Measurements from ENCODE around the gene ALDH18A1.
"Not testable (repeated sequence)": the region's sequence is repeated elsewhere in the genome, so short reads cannot be mapped to it uniquely, and the experiment has no call there.

Gene ALDH18A1

DNA sequence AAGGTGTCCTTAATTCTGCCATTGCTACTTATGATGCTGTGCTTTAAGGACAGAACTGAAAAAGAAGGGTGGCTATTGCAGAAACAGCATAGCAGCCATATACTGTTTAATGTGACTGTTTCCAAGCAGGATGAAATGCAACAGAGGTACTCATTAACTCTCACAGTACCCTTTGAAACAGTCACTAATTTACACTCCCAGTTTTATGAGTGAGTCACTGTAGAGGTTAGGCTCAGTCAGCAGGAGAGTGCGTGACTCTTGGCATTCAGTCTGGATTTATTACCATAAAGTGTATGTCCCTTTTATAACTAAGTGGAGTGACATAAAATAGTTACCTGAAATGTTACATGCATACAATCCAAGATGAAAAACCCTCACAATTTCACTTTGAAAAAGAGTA is 27.7 kb downstream of the ALDH18A1 start:
- H3K4me1 ChIP-seq (ENCODE audit: insufficient read depth, low read length, severe bottlenecking): no peaks in the 10 kb centered on the region
- H3K9ac ChIP-seq (ENCODE audit: low read length): no peak overlapping the region
- no peaks in the 10 kb centered on the region for H3K27me3 ChIP-seq (ENCODE audit: insufficient read depth, low read length)
- no peak overlapping the region for H3K27ac ChIP-seq (ENCODE audit: low read depth, low read length, poor library complexity, severe bottlenecking)
- no peak overlapping the region for H3K4me2 ChIP-seq (ENCODE audit: low read length)
- H4K20me1 ChIP-seq (ENCODE audit: insufficient read depth, low read length): no peaks in the 10 kb centered on the region
- no peak overlapping the region for H3K4me3 ChIP-seq (ENCODE audit: low read depth, low read length, poor library complexity, severe bottlenecking)
- no peaks in the 10 kb centered on the region for H3K9me2 ChIP-seq (ENCODE audit: low read depth, low read length)
- H3K36me3 ChIP-seq (ENCODE audit: insufficient read depth, low read length): peaks cover 59% of the 10 kb centered on the region
- no peaks in the 10 kb centered on the region for H3K79me2 ChIP-seq (ENCODE audit: insufficient read depth, low read length)
- no peaks in the 10 kb centered on the region for H3K9me3 ChIP-seq (ENCODE audit: low read length)
- no peak overlapping the region for H2AFZ ChIP-seq (ENCODE audit: low read length)
- no peaks in the 10 kb centered on the region for H3F3A ChIP-seq (ENCODE audit: insufficient read depth, low read length)
- TF ChIP-seq EZH2 (IDR thresholded peaks at IDR 0.05; ENCODE audit: borderline replicate concordance, low read length): no peak
- TF ChIP-seq, protein P1, sequence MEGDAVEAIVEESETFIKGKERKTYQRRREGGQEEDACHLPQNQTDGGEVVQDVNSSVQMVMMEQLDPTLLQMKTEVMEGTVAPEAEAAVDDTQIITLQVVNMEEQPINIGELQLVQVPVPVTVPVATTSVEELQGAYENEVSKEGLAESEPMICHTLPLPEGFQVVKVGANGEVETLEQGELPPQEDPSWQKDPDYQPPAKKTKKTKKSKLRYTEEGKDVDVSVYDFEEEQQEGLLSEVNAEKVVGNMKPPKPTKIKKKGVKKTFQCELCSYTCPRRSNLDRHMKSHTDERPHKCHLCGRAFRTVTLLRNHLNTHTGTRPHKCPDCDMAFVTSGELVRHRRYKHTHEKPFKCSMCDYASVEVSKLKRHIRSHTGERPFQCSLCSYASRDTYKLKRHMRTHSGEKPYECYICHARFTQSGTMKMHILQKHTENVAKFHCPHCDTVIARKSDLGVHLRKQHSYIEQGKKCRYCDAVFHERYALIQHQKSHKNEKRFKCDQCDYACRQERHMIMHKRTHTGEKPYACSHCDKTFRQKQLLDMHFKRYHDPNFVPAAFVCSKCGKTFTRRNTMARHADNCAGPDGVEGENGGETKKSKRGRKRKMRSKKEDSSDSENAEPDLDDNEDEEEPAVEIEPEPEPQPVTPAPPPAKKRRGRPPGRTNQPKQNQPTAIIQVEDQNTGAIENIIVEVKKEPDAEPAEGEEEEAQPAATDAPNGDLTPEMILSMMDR (IDR thresholded peaks at IDR 0.05; ENCODE audit: low read length): no peak

DNA sequence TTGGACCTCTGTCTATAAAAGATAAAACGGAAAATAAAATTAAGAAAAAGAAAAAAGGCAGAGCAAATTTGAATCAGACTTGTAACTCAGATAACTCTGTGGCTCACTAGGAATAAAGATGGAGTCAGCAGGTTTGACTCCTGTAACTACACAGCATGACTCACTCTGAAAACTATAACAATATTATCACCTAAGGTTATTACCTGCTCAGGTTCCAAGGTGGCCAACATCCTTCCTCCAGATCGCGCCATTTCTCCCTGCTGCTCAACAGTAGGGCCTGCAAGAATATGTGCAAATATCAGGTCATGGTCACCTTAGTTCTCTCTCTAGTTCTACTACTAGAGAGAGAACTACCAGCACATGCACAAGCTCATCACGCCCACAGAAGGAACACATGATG is 30.0 kb downstream of the ALDH18A1 start:
- TF ChIP-seq EZH2 (IDR thresholded peaks at IDR 0.05; ENCODE audit: borderline replicate concordance, low read length): no peak
- TF ChIP-seq, protein P1 (IDR thresholded peaks at IDR 0.05; ENCODE audit: low read length): no peak
- H3K9me2 ChIP-seq (ENCODE audit: low read depth, low read length): no peaks in the 10 kb centered on the region
- H3K27me3 ChIP-seq (ENCODE audit: insufficient read depth, low read length): no peaks in the 10 kb centered on the region
- no peaks in the 10 kb centered on the region for H3K9me3 ChIP-seq (ENCODE audit: low read length)
- H3K4me3 ChIP-seq (ENCODE audit: low read depth, low read length, poor library complexity, severe bottlenecking): no peak overlapping the region
- peaks cover 39% of the 10 kb centered on the region for H3K36me3 ChIP-seq (ENCODE audit: insufficient read depth, low read length)
- H4K20me1 ChIP-seq (ENCODE audit: insufficient read depth, low read length): no peaks in the 10 kb centered on the region
- no peaks in the 10 kb centered on the region for H3K4me1 ChIP-seq (ENCODE audit: insufficient read depth, low read length, severe bottlenecking)
- no peak overlapping the region for H3K27ac ChIP-seq (ENCODE audit: low read depth, low read length, poor library complexity, severe bottlenecking)
- no peak overlapping the region for H2AFZ ChIP-seq (ENCODE audit: low read length)
- no peaks in the 10 kb centered on the region for H3F3A ChIP-seq (ENCODE audit: insufficient read depth, low read length)
- no peak overlapping the region for H3K4me2 ChIP-seq (ENCODE audit: low read length)
- no peaks in the 10 kb centered on the region for H3K79me2 ChIP-seq (ENCODE audit: insufficient read depth, low read length)
- no peak overlapping the region for H3K9ac ChIP-seq (ENCODE audit: low read length)

DNA sequence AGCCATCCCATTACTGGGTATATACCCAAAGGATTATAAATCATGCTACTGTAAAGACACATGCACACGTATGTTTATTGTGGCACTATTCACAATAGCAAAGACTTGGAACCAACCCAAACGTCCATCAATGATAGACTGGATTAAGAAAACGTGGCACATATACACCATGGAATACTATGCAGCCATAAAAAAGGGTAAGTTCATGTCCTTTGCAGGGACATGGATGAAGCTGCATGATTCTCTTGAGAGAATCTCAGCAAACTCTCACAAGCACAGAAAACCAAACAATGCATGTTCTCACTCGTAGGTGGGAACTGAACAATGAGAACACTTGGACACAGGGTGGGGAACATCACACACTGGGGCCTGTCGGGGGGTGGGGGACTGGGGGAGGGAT is 36.1 kb downstream of the ALDH18A1 start:
- H3K9me2 ChIP-seq (ENCODE audit: low read depth, low read length); H3K4me3 ChIP-seq (ENCODE audit: low read depth, low read length, poor library complexity, severe bottlenecking); H3K27ac ChIP-seq (ENCODE audit: low read depth, low read length, poor library complexity, severe bottlenecking); H3K4me2 ChIP-seq (ENCODE audit: low read length); H3K9me3 ChIP-seq (ENCODE audit: low read length); H4K20me1 ChIP-seq (ENCODE audit: insufficient read depth, low read length); H3F3A ChIP-seq (ENCODE audit: insufficient read depth, low read length); H3K9ac ChIP-seq (ENCODE audit: low read length); H2AFZ ChIP-seq (ENCODE audit: low read length); H3K27me3 ChIP-seq (ENCODE audit: insufficient read depth, low read length); H3K4me1 ChIP-seq (ENCODE audit: insufficient read depth, low read length, severe bottlenecking); H3K79me2 ChIP-seq (ENCODE audit: insufficient read depth, low read length): not testable (repeated sequence)
- H3K36me3 ChIP-seq (ENCODE audit: insufficient read depth, low read length): peaks cover 34% of the 10 kb centered on the region

DNA sequence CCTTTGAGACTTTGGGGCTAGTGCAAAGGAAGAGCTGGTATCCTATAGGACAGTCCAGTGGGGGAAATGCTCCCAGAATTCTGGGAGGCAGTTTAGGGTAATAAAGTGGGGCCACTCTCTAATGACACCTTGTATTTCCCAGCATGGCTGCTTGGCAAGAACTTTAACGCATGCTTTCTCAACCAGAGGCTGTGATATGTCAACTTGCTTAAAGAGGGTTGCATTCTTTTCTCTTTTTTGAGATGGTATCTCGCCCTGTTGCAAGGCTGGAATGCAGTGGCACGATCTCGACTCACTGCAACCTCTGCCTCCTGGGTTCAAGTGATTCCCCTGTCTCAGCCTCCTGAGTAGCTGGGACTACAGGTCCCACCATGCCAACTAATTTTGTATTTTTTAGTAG is 38.4 kb downstream of the ALDH18A1 start:
- Histone ChIP-seq H3F3A (ENCODE audit: insufficient read depth, low read length) (no peaks in the 10 kb centered on the region), H3K9ac (ENCODE audit: low read length) (no peak overlapping the region), H4K20me1 (ENCODE audit: insufficient read depth, low read length) (no peaks in the 10 kb centered on the region), H3K79me2 (ENCODE audit: insufficient read depth, low read length) (no peaks in the 10 kb centered on the region), H3K4me2 (ENCODE audit: low read length) (no peak overlapping the region), H3K9me2 (ENCODE audit: low read depth, low read length) (no peaks in the 10 kb centered on the region), H3K4me3 (ENCODE audit: low read depth, low read length, poor library complexity, severe bottlenecking) (no peak overlapping the region), H3K36me3 (ENCODE audit: insufficient read depth, low read length) (peaks cover 39% of the 10 kb centered on the region), H3K27me3 (ENCODE audit: insufficient read depth, low read length) (no peaks in the 10 kb centered on the region), H3K9me3 (ENCODE audit: low read length) (no peaks in the 10 kb centered on the region), H3K4me1 (ENCODE audit: insufficient read depth, low read length, severe bottlenecking) (no peaks in the 10 kb centered on the region), H3K27ac (ENCODE audit: low read depth, low read length, poor library complexity, severe bottlenecking) (no peak overlapping the region), H2AFZ (ENCODE audit: low read length) (no peak overlapping the region)
- TF ChIP-seq EZH2 (IDR thresholded peaks at IDR 0.05; ENCODE audit: borderline replicate concordance, low read length): no peak
- TF ChIP-seq, protein P1 (IDR thresholded peaks at IDR 0.05; ENCODE audit: low read length): no peak

Data from OCI-LY1 (cell line).